Lung (tissue), 12 donors: ENCODE results near the gene UBE2N. TPM values are rescaled to one million over a fixed set of nuclear protein-coding genes. Genes with fewer than 3 reads are reported as not detected.

Experiments
- ATAC-seq: fragments of 200-7000 bp; cut with Tn5 transposase; one replicate; pipeline ENCODE4 v1.9.1; 2020; ENCODE audit warnings: moderate number of reproducible peaks; ENCODE audit not compliant: insufficient read depth, low FRiP score
- DNase-seq, 3 donors: peaks; one replicate each; pipeline ENCODE4 v3.0.0-alpha.2; 2013 to 2017
- H3K27ac ChIP-seq, 2 donors: one replicate each; pipeline ENCODE4 v1.5.1; 2013; ENCODE audit warnings: mild to moderate bottlenecking in 2 of 2, moderate library complexity in 2 of 2, control low read depth in 1 of 2, inconsistent platforms in 1 of 2, low read depth in 1 of 2, low read length in 1 of 2
- H3K27me3 ChIP-seq, 3 donors: one replicate each; pipeline ENCODE4 v1.5.1; 2013; ENCODE audit warnings: low read length in 2 of 3; ENCODE audit not compliant: control insufficient read depth in 3 of 3, insufficient read depth in 3 of 3
- H3K36me3 ChIP-seq, 4 donors: one replicate each; pipeline ENCODE4 v1.5.1; 2013; ENCODE audit warnings: low read length in 4 of 4, mild to moderate bottlenecking in 1 of 4, moderate library complexity in 1 of 4; ENCODE audit not compliant: control insufficient read depth in 4 of 4, insufficient read depth in 4 of 4
- H3K4me1 ChIP-seq, 5 donors: one replicate each; pipeline ENCODE4 v1.5.1; 2013; ENCODE audit warnings: low read length in 5 of 5, mild to moderate bottlenecking in 2 of 5, moderate library complexity in 1 of 5; ENCODE audit not compliant: control insufficient read depth in 5 of 5, insufficient read depth in 5 of 5
- H3K4me3 ChIP-seq: one replicate; pipeline ENCODE4 v1.5.1; 2013; ENCODE audit warnings: mild to moderate bottlenecking, control low read depth, moderate library complexity
- H3K9ac ChIP-seq, 2 donors: one replicate each; pipeline ENCODE4 v1.5.1; 2013; ENCODE audit warnings: low read length in 2 of 2, control low read depth in 1 of 2; ENCODE audit not compliant: insufficient read depth in 1 of 2
- H3K9me3 ChIP-seq, 4 donors: one replicate each; pipeline ENCODE4 v1.5.1; 2013; ENCODE audit warnings: low read length in 3 of 4, mild to moderate bottlenecking in 1 of 4, moderate library complexity in 1 of 4; ENCODE audit not compliant: control insufficient read depth in 4 of 4, insufficient read depth in 3 of 4
- WGBS, 2 donors: extraction: QIAGEN DNeasy Blood & Tissue Kit; methylation state at CpG; one replicate each; pipeline ENCODE4 v1.1.7; 2013; 5-methylcytosine and 5-hydroxymethylcytosine counted together
- polyA plus RNA-seq, 2 donors: library from polyadenylated mRNA; stranded (reverse); fragments of 200-250 nt; gene quantifications; one replicate each; pipeline ENCODE4 v1.2.1, GENCODE V29; 2013
- total RNA-seq, 2 donors: library from RNA; depleted of rRNA in 1 of 2; stranded (reverse); fragments of >200 nt in 1 of 2; gene quantifications; one replicate each; pipeline ENCODE4 v1.2.1, GENCODE V29; 2014 to 2021
- TF ChIP-seq, protein P1 (sequence below): IDR thresholded peaks from 2 replicates; pipeline ENCODE4 v1.5.1; 2012; ENCODE audit warnings: mild to moderate bottlenecking; ENCODE audit errors: control extremely low read depth, extremely low read depth
- donor health status: control.
- donor health status: control.
- donor health status: Bipolar disorder and iron deficiency.
- donor health status: healthy.
- donor health status: DM: yes; HTN: yes; CAD: no.

Gene UBE2N
- total and polyA plus RNA-seq, 4 donors = 65.1 to 89.4 (median 79.8) TPM

DNA sequence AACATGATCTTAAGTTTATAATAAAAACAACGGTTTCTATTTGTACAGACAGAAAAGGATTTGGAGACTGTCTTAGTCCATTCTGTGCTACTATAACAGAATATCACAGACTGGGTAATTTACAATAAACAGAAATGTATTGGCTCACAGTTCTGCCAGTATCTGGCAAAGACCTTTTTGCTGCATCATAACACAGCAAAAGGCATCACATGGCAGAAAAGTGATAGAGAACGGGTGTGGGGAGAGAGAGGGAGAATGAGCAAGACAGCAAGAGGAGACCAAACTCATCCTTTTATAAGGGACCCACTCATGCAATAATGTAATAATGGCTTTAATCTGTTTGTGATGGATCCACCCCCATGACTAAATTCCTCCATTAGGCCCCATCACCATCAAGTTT, 81.1 kb downstream of the UBE2N start:
- TF ChIP-seq, protein P1, sequence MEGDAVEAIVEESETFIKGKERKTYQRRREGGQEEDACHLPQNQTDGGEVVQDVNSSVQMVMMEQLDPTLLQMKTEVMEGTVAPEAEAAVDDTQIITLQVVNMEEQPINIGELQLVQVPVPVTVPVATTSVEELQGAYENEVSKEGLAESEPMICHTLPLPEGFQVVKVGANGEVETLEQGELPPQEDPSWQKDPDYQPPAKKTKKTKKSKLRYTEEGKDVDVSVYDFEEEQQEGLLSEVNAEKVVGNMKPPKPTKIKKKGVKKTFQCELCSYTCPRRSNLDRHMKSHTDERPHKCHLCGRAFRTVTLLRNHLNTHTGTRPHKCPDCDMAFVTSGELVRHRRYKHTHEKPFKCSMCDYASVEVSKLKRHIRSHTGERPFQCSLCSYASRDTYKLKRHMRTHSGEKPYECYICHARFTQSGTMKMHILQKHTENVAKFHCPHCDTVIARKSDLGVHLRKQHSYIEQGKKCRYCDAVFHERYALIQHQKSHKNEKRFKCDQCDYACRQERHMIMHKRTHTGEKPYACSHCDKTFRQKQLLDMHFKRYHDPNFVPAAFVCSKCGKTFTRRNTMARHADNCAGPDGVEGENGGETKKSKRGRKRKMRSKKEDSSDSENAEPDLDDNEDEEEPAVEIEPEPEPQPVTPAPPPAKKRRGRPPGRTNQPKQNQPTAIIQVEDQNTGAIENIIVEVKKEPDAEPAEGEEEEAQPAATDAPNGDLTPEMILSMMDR = no peak
- Histone ChIP-seq H3K4me1 (peaks cover 0 to 15% (median 0%) of the 10 kb centered on the region in 5 donors), H3K4me3 (no peak overlapping the region), H3K9ac (no peak overlapping the region), H3K36me3 (no peaks in the 10 kb centered on the region), H3K27me3 (no peaks in the 10 kb centered on the region), H3K27ac (peak overlapping the region in 1 of 2 donors; percentile 70), H3K9me3 (no peaks in the 10 kb centered on the region)
- DNase-seq (no peak), ATAC-seq (no peak)
- 74 to 80% methylated on average over 2 of the region's 2 CpGs for WGBS, 2 donors

DNA sequence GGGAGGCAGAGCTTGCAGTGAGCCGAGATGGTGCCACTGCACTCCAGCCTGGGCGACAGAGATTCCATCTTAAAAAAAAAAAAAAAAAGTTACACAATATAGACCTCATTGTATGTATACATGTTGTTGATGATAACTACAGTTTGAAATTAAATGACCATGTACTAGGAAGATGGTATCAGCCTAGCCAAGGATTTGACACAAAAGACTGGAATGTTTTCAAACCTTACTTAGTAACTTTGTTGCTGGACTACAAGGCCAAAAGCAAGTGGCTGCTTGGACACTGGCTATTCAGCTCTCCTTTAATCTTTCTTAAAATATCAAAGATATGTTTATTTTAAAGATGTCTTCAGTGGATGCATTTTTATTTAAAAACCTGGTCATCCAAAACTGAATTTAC, 82.9 kb downstream of the UBE2N start:
- TF ChIP-seq, protein P1 = no peak
- H3K36me3 ChIP-seq = no peaks in the 10 kb centered on the region
- no peak overlapping the region for H3K4me3 ChIP-seq
- peaks cover 0 to 13% (median 0%) of the 10 kb centered on the region in 5 donors for H3K4me1 ChIP-seq
- ATAC-seq (no peak), DNase-seq (no peak)
- no peaks in the 10 kb centered on the region for H3K9me3 ChIP-seq
- no peaks in the 10 kb centered on the region for H3K27me3 ChIP-seq
- H3K9ac ChIP-seq = no peak overlapping the region
- 86 to 98% methylated on average over 2 of the region's 2 CpGs for WGBS, 2 donors
- H3K27ac ChIP-seq = no peak overlapping the region

- TF ChIP-seq, protein P1 = no peak
- H3K4me3 ChIP-seq = no peak overlapping the region
- peaks cover 0 to 11% (median 0%) of the 10 kb centered on the region in 5 donors for H3K4me1 ChIP-seq
- H3K9ac ChIP-seq = no peak overlapping the region
- DNase-seq (no peak), ATAC-seq (no peak)
- 95 to 97% methylated on average over 2 of the region's 2 CpGs for WGBS, 2 donors
- no peaks in the 10 kb centered on the region for H3K27me3 ChIP-seq
- H3K36me3 ChIP-seq = no peaks in the 10 kb centered on the region
- H3K9me3 ChIP-seq = no peaks in the 10 kb centered on the region
- H3K27ac ChIP-seq = no peak overlapping the region
Measured at GRCh38 chr12:93358058-93358457, 83.7 kb downstream of the UBE2N start.

DNA sequence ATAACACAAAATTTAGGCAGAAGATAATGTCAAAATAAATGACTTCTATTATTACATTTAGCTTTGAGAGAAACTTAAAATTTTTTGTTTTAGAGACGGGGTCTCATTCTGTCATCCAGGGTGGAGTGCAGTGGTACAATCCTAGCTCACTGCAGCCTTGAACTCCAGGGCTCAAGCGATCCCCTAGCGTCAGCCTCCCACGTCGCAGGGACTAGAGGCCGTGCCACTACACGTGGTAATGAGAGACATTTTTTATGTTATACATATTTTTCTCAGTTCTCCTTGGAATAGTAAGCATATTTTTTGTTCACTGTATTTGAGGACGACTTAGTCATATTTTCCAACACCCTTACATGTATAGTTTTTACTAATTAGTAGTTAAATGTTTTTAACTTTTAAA, 85.5 kb downstream of the UBE2N start:
- H3K4me3 ChIP-seq = no peak overlapping the region
- no peaks in the 10 kb centered on the region for H3K27me3 ChIP-seq
- DNase-seq = no peak
- no peak overlapping the region for H3K9ac ChIP-seq
- no peaks in the 10 kb centered on the region for H3K36me3 ChIP-seq
- 94% methylated on average over 8 of the region's 8 CpGs for WGBS, 2 donors
- H3K27ac ChIP-seq = no peak overlapping the region
- peaks cover 0 to 3% (median 0%) of the 10 kb centered on the region in 5 donors for H3K4me1 ChIP-seq
- H3K9me3 ChIP-seq = peaks cover 0 to 3% (median 0%) of the 10 kb centered on the region in 4 donors
- no peak for ATAC-seq
- TF ChIP-seq, protein P1 = no peak
